OCI-LY3 (cell line): ENCODE data around the gene GNAQ.

Experiments
- H2AFZ ChIP-seq: fragments of 200-600, 300-600 bp; shearing (Covaris generic); 2 replicates; pipeline ENCODE4 v1.6.0; 2014; ENCODE audit warnings: antibody characterized with exemption, low read depth, low read length
- H3K27ac ChIP-seq: fragments of 200-600, 300-600 bp; sonication (generic); 2 replicates; pipeline ENCODE4 v1.5.1; 2014; ENCODE audit warnings: mild to moderate bottlenecking, low read length, moderate library complexity, mixed read lengths
- H3K27me3 ChIP-seq: fragments of 200-600, 300-600 bp; sonication (generic); 2 replicates; pipeline ENCODE4 v1.6.1; 2014; ENCODE audit warnings: low read depth, low read length, mixed read lengths
- H3K36me3 ChIP-seq: fragments of 200-600, 300-600 bp; sonication (generic); replicated peaks from 2 replicates; pipeline ENCODE3; 2014; ENCODE audit warnings: low read depth, low read length, mixed read lengths
- H3K4me1 ChIP-seq: fragments of 300-600, 200-600 bp; sonication (generic); 2 replicates; pipeline ENCODE4 v1.6.1; 2014; ENCODE audit warnings: low read length, mixed read lengths
- H3K4me2 ChIP-seq: fragments of 200-600, 300-600 bp; sonication (generic); 2 replicates; pipeline ENCODE4 v1.6.1; 2014; ENCODE audit warnings: low read length, mixed read lengths
- H3K4me3 ChIP-seq: fragments of 300-600, 200-600 bp; sonication (generic); 2 replicates; pipeline ENCODE4 v1.5.1; 2014; ENCODE audit warnings: antibody characterized with exemption, mild to moderate bottlenecking, low read length, moderate library complexity
- H3K79me2 ChIP-seq: fragments of 300-600, 200-600 bp; shearing (Covaris generic); 2 replicates; pipeline ENCODE4 v1.6.1; 2014; ENCODE audit warnings: mild to moderate bottlenecking, low read length, mixed read lengths
- H3K9ac ChIP-seq: fragments of 300-600, 200-600 bp; shearing (Covaris generic); 2 replicates; pipeline ENCODE4 v1.6.0; 2014; ENCODE audit warnings: mild to moderate bottlenecking, low read length, moderate library complexity
- H3K9me3 ChIP-seq: fragments of 200-600, 300-600 bp; shearing (Covaris generic); 2 replicates; pipeline ENCODE4 v1.6.1; 2014; ENCODE audit warnings: low read length, mixed read lengths; ENCODE audit not compliant: insufficient read depth
- H4K20me1 ChIP-seq: fragments of 200-600, 300-600 bp; sonication (generic); 2 replicates; pipeline ENCODE4 v1.6.1; 2016; ENCODE audit warnings: low read length, mixed read lengths; ENCODE audit not compliant: insufficient read depth
- CTCF ChIP-seq: fragments of 200-600, 300-600 bp; sonication (generic); IDR thresholded peaks from 2 replicates; pipeline ENCODE4 v1.5.1; 2014; ENCODE audit warnings: antibody characterized with exemption, low read length, low read depth
- EZH2phosphoT487 ChIP-seq: fragments of 200-600 bp; shearing (Covaris generic); IDR thresholded peaks from 2 replicates; pipeline ENCODE4 v1.6.1; 2018; ENCODE audit warnings: antibody characterized with exemption, mixed run types, low read depth

The GNAQ gene

GRCh38 chr9:78031893-78032729 is 500 bp upstream of the GNAQ start:
- Histone ChIP-seq H3K27ac (no peak overlapping the region), H3K27me3 (no peaks in the 10 kb centered on the region), H3K4me2 (no peak overlapping the region), H3K4me1 (peaks cover 11% of the 10 kb centered on the region), H3K79me2 (no peaks in the 10 kb centered on the region), H3K36me3 (no peaks in the 10 kb centered on the region), H3K9ac (no peak overlapping the region), H3K9me3 (no peaks in the 10 kb centered on the region), H3K4me3 (no peak overlapping the region), H4K20me1 (no peaks in the 10 kb centered on the region), H2AFZ (no peak overlapping the region)
- TF ChIP-seq EZH2phosphoT487 (no peak), CTCF (no peak)

- peaks cover 9% of the 10 kb centered on the region for H3K4me1 ChIP-seq
- no peaks in the 10 kb centered on the region for H4K20me1 ChIP-seq
- H3K4me3 ChIP-seq = no peak overlapping the region
- no peak overlapping the region for H3K27ac ChIP-seq
- H3K79me2 ChIP-seq = no peaks in the 10 kb centered on the region
- H3K9me3 ChIP-seq = no peaks in the 10 kb centered on the region
- H2AFZ ChIP-seq = no peak overlapping the region
- no peaks in the 10 kb centered on the region for H3K36me3 ChIP-seq
- no peaks in the 10 kb centered on the region for H3K27me3 ChIP-seq
- TF ChIP-seq EZH2phosphoT487 = no peak
- TF ChIP-seq CTCF = no peak
- H3K4me2 ChIP-seq = no peak overlapping the region
- H3K9ac ChIP-seq = no peak overlapping the region
These were observed 813 bp downstream of the GNAQ start for GRCh38 chr9:78030553-78031443.

- no peaks in the 10 kb centered on the region for H3K79me2 ChIP-seq
- H3K4me1 ChIP-seq = peaks cover 4% of the 10 kb centered on the region
- H3K27ac ChIP-seq = no peak overlapping the region
- no peak overlapping the region for H3K9ac ChIP-seq
- H4K20me1 ChIP-seq = no peaks in the 10 kb centered on the region
- no peaks in the 10 kb centered on the region for H3K9me3 ChIP-seq
- no peaks in the 10 kb centered on the region for H3K36me3 ChIP-seq
- H3K4me2 ChIP-seq = no peak overlapping the region
- no peak for TF ChIP-seq EZH2phosphoT487
- TF ChIP-seq CTCF = no peak
- no peak overlapping the region for H3K4me3 ChIP-seq
- no peak overlapping the region for H2AFZ ChIP-seq
- no peaks in the 10 kb centered on the region for H3K27me3 ChIP-seq
These were observed 1.4 kb downstream of the GNAQ start for GRCh38 chr9:78030296-78030552.

- Histone ChIP-seq H2AFZ (no peak overlapping the region), H4K20me1 (no peaks in the 10 kb centered on the region), H3K27ac (no peak overlapping the region), H3K79me2 (no peaks in the 10 kb centered on the region), H3K9ac (no peak overlapping the region), H3K9me3 (no peaks in the 10 kb centered on the region), H3K36me3 (no peaks in the 10 kb centered on the region), H3K4me2 (no peak overlapping the region), H3K4me3 (no peak overlapping the region), H3K27me3 (no peaks in the 10 kb centered on the region), H3K4me1 (no peaks in the 10 kb centered on the region; the same call in 1 of the 2 replicates)
- TF ChIP-seq CTCF (no peak), EZH2phosphoT487 (no peak)
These were observed 1.9 kb downstream of the GNAQ start for GRCh38 chr9:78029551-78030295.
